ENCODE results near the gene WDFY1.

Gene WDFY1

GRCh38 chr2:223923976-223924375 lies 21.2 kb downstream of the WDFY1 start:
- DNase-seq (ENCODE audit: low read depth, low spot score): no peak
- in situ Hi-C loops (cut with HindIII; ENCODE audit: low sequenced_read_pairs): no loop called here
- TF ChIP-seq, protein P1, sequence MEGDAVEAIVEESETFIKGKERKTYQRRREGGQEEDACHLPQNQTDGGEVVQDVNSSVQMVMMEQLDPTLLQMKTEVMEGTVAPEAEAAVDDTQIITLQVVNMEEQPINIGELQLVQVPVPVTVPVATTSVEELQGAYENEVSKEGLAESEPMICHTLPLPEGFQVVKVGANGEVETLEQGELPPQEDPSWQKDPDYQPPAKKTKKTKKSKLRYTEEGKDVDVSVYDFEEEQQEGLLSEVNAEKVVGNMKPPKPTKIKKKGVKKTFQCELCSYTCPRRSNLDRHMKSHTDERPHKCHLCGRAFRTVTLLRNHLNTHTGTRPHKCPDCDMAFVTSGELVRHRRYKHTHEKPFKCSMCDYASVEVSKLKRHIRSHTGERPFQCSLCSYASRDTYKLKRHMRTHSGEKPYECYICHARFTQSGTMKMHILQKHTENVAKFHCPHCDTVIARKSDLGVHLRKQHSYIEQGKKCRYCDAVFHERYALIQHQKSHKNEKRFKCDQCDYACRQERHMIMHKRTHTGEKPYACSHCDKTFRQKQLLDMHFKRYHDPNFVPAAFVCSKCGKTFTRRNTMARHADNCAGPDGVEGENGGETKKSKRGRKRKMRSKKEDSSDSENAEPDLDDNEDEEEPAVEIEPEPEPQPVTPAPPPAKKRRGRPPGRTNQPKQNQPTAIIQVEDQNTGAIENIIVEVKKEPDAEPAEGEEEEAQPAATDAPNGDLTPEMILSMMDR (IDR thresholded peaks at IDR 0.05; ENCODE audit: low read depth, low read length): no peak
- H3K4me3 ChIP-seq (ENCODE audit: low read depth, low read length): no peak overlapping the region

DNA sequence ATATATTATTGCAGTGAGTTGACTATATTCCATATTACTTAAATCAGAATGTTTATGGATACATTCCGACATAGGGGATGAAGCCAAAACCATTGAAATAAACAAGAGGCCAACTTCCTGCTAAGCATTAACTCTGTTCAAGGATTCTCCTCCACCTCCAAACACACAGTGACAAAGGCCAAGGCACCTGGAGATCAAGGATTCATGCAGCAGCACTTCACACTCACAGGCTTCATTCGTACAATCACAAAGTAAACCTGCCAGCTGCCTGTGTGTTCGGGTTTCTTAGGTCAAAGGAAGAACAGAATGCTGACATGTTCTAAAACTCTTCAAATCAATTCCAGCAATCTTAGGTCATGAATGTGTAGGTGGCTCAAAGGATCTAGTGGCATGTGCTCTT lies 22.8 kb downstream of the WDFY1 start:
- DNase-seq (ENCODE audit: low read depth, low spot score): no peak
- no peak overlapping the region for H3K4me3 ChIP-seq (ENCODE audit: low read depth, low read length)
- TF ChIP-seq, protein P1 (IDR thresholded peaks at IDR 0.05; ENCODE audit: low read depth, low read length): no peak
- in situ Hi-C loops (cut with HindIII; ENCODE audit: low sequenced_read_pairs): no loop called here

DNA sequence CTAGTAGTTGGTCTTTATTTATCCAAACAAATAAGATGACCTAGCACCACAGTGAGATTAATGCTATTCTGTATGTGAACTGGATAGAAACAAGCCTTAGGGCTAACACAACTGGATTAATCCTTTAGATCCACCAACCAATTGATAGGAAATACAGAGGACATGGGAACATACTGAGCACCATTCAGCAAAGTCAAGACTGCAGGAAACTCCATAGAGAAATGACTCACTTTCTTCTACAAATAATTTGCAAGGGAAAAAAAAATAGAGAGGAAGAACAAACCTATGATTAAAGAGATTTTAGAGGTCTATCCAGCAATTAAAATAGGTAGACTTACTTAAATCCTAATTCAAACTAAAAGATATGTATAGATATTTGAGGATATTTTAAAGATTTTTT lies 23.9 kb downstream of the WDFY1 start:
- in situ Hi-C loops (cut with HindIII; ENCODE audit: low sequenced_read_pairs): no loop called here
- TF ChIP-seq, protein P1 (IDR thresholded peaks at IDR 0.05; ENCODE audit: low read depth, low read length): no peak
- DNase-seq (ENCODE audit: low read depth, low spot score): no peak
- H3K4me3 ChIP-seq (ENCODE audit: low read depth, low read length): no peak overlapping the region

DNA sequence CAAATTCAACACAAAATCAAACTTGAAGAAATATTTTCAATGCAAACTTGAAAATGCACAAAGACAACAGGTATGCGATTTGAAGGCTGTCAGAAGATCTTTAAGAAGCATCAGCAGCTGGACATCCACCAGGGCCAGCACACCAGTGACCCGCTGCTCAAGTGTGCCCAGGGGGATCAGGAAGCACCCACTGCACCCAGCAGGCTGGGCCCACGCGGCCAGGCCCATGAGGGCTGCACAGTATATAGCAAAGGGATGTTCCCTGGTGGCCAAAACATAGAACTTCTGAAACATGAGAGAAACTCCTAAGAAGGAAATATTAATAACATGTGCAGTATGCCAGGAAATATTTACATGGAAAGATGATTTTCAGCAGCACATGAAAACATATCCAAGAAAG lies 25.0 kb downstream of the WDFY1 start:
- no peak for DNase-seq (ENCODE audit: low read depth, low spot score)
- TF ChIP-seq, protein P1 (IDR thresholded peaks at IDR 0.05; ENCODE audit: low read depth, low read length): no peak
- no peak overlapping the region for H3K4me3 ChIP-seq (ENCODE audit: low read depth, low read length)
- in situ Hi-C loops (cut with HindIII; ENCODE audit: low sequenced_read_pairs): no loop called here

DNA sequence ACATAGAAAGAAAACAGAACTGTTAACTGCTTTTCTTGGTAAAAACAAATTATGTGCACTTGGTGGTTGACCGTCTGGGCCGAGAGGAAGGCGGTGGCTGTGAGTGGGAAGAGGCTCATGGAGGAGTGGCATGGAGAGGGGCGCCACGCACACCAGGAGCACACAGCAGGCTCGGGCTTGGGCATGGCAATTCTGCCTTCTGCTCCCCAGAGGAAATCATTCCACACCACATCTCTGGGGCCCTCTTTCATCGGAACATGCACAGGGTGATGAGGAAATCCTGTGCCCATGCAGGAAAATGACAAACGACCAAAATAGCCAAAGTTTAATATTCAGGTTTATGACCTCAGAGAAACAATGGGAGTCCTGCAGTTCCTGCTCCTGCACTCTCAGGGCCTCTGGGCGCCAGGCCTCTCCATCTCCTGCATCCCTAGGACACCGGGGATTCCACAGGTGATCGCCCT lies 26.4 kb downstream of the WDFY1 start:
- in situ Hi-C loops (cut with HindIII; ENCODE audit: low sequenced_read_pairs): no loop called here
- TF ChIP-seq, protein P1 (IDR thresholded peaks at IDR 0.05; ENCODE audit: low read depth, low read length): no peak
- no peak for DNase-seq (ENCODE audit: low read depth, low spot score)
- no peak overlapping the region for H3K4me3 ChIP-seq (ENCODE audit: low read depth, low read length)

GRCh38 chr2:223916181-223916920 lies 28.8 kb downstream of the WDFY1 start:
- in situ Hi-C loops (cut with HindIII; ENCODE audit: low sequenced_read_pairs): no loop called here

More at GRCh38 chr2:223916181-223916920, 28.8 kb downstream of the WDFY1 start:
- no peak for DNase-seq (ENCODE audit: low read depth, low spot score)
- TF ChIP-seq, protein P1 (IDR thresholded peaks at IDR 0.05; ENCODE audit: low read depth, low read length): no peak
- no peak overlapping the region for H3K4me3 ChIP-seq (ENCODE audit: low read depth, low read length)

Measured in astrocyte of the spinal cord (primary cell).